Memory B cell (primary cell): ENCODE results near the gene PTPRK.

Experiments
- ATAC-seq: fragments of 150-1000 bp; cut with Tn5 transposase; 2 replicates; pipeline ENCODE4 v1.10.0; 2021; ENCODE audit warnings: low read depth, mild to moderate bottlenecking, moderate library complexity
- DNase-seq, 2 donors: peaks; one replicate each; pipeline ENCODE4 v3.0.0; 2022; ENCODE audit warnings: low spot score in 2 of 2
- H3K27ac Mint-ChIP-seq: one replicate; pipeline ENCODE4 v1.8.0; 2022; ENCODE audit warnings: mild to moderate bottlenecking, moderate library complexity, mixed read lengths
- H3K27me3 Mint-ChIP-seq: one replicate; pipeline ENCODE4 v1.8.0; 2022; ENCODE audit warnings: mixed read lengths
- H3K36me3 Mint-ChIP-seq: one replicate; pipeline ENCODE4 v1.8.0; 2022; ENCODE audit warnings: mild to moderate bottlenecking, mixed read lengths
- H3K4me1 Mint-ChIP-seq: one replicate; pipeline ENCODE4 v1.8.0; 2022; ENCODE audit warnings: mixed read lengths
- H3K4me3 Mint-ChIP-seq: one replicate; pipeline ENCODE4 v1.8.0; 2022; ENCODE audit warnings: mild to moderate bottlenecking, moderate library complexity, mixed read lengths
- H3K9me3 Mint-ChIP-seq: one replicate; pipeline ENCODE4 v1.8.0; 2022; ENCODE audit warnings: mixed read lengths

PTPRK gene

DNA sequence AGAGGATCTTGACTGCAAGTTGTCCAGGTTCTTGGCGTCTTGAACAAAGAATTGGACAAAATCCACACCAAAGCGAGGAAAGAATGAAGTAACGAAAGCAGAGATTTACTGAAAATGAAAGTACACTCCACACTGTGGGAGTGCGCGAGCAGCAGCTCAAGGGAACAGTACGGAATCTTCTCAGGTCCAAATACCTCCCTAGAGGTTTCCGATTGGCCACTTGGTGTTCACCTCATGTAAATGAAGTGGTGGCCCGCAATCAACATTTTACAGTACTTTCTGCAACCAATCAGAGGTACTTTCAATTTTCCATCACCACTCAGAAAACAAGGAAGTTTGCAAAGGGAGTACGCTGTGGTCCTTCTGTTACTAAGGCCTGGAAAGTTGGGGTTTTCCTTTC is 122.4 kb downstream of the PTPRK start:
- H3K4me3 Mint-ChIP-seq, result no peak overlapping the region
- ATAC-seq (no peak), DNase-seq (no peak)
- no peak overlapping the region for H3K27ac Mint-ChIP-seq
- no peaks in the 10 kb centered on the region for H3K9me3 Mint-ChIP-seq
- no peaks in the 10 kb centered on the region for H3K4me1 Mint-ChIP-seq
- no peaks in the 10 kb centered on the region for H3K36me3 Mint-ChIP-seq
- H3K27me3 Mint-ChIP-seq, result no peaks in the 10 kb centered on the region

DNA sequence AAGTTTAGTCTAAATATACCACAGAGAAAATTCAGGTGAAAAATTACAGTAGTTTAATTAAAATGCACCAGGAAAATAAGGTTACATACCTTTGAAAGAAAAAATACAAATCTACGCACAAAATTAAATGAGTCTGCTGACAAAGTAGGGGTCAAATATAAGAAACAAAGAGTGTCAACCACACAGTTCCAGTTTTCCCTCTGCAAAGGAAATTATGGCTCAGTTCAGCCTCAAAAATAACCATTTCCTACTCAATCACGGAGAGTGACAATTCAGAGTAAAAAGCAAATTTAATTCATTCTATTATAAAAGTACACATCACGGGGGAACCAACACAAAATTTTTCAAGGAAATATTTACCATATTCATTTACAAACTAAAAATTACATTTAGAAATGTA is 124.8 kb downstream of the PTPRK start:
- DNase-seq (no peak), ATAC-seq (no peak)
- H3K27me3 Mint-ChIP-seq, result no peaks in the 10 kb centered on the region
- H3K4me3 Mint-ChIP-seq, result no peak overlapping the region
- H3K36me3 Mint-ChIP-seq, result no peaks in the 10 kb centered on the region
- H3K4me1 Mint-ChIP-seq, result no peaks in the 10 kb centered on the region
- H3K9me3 Mint-ChIP-seq, result no peaks in the 10 kb centered on the region
- no peak overlapping the region for H3K27ac Mint-ChIP-seq

DNA sequence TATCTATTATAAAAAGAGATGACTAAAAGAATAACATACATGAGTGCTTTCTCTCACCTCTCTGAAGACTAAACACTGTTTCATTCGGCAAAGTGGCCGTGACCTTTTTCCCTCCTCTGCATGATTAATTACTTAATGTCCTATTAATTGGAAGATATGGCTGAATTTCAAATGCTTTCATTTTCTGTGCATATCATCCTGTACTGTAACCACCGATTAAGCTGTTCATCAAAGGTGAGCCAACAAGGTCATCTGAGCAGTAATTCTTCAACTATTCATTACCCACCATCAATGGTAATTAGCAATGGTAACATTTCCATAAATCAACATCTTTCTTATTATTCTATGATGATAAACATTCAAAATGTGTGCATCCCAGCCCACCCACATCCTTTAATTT is 125.2 kb downstream of the PTPRK start:
- no peak overlapping the region for H3K27ac Mint-ChIP-seq

DNA sequence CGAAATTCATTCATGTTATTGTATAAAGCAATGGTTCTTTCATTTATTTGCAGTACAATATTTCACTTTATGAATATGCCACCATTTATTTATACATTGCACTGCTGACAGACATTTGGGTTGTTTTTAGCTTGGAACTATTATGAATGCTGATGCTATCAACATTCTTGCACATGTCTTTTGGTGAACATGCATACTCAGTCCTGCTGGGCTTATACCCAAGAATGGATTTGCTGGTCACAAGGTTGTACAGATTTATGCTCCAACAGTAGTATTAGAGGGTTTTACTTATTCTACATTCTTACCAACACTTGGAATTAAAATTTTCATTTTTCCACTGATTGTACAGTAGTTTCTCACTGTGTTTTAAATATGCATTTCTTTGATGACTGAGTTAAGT is 126.2 kb downstream of the PTPRK start:
- Mint-ChIP-seq H3K4me1 (no peaks in the 10 kb centered on the region), H3K27ac (no peak overlapping the region), H3K27me3 (no peaks in the 10 kb centered on the region), H3K9me3 (no peaks in the 10 kb centered on the region), H3K36me3 (no peaks in the 10 kb centered on the region), H3K4me3 (no peak overlapping the region)
- DNase-seq (no peak), ATAC-seq (no peak)

More for the DNA sequence above, 125.2 kb downstream of the PTPRK start:
- no peaks in the 10 kb centered on the region for H3K27me3 Mint-ChIP-seq
- H3K4me1 Mint-ChIP-seq, result no peaks in the 10 kb centered on the region
- H3K36me3 Mint-ChIP-seq, result no peaks in the 10 kb centered on the region
- no peak overlapping the region for H3K4me3 Mint-ChIP-seq
- ATAC-seq (no peak), DNase-seq (no peak)
- no peaks in the 10 kb centered on the region for H3K9me3 Mint-ChIP-seq

GRCh38 chr6:128389820-128390534 is 130.4 kb downstream of the PTPRK start:
- no peaks in the 10 kb centered on the region for H3K4me1 Mint-ChIP-seq
- no peaks in the 10 kb centered on the region for H3K27me3 Mint-ChIP-seq
- no peak for ATAC-seq
- H3K27ac Mint-ChIP-seq, result no peak overlapping the region
- no peak overlapping the region for H3K4me3 Mint-ChIP-seq
- no peak for DNase-seq
- H3K36me3 Mint-ChIP-seq, result no peaks in the 10 kb centered on the region
- H3K9me3 Mint-ChIP-seq, result no peaks in the 10 kb centered on the region

DNA sequence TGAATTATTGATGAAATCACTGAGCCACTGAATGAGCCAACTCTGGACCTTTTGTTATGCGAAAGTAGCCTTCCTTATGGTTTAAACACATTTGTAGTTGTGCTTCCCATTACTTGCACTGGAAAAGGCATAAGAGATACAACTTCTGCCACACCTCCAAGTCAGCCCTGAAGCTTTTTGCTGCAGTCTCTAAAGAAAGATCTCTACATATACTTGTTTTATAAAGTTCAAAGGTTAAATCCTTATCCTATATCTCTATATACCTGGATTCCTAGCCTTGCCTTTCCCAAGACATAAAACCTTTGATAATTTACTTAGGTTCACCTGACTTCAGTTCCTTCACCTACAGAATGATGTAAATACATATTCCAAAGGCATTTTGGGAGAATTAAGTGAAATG is 132.0 kb downstream of the PTPRK start:
- H3K27me3 Mint-ChIP-seq, result no peaks in the 10 kb centered on the region
- H3K27ac Mint-ChIP-seq, result no peak overlapping the region
- no peaks in the 10 kb centered on the region for H3K36me3 Mint-ChIP-seq
- DNase-seq, result no peak
- no peak for ATAC-seq
- no peak overlapping the region for H3K4me3 Mint-ChIP-seq
- no peaks in the 10 kb centered on the region for H3K9me3 Mint-ChIP-seq
- H3K4me1 Mint-ChIP-seq, result no peaks in the 10 kb centered on the region

DNA sequence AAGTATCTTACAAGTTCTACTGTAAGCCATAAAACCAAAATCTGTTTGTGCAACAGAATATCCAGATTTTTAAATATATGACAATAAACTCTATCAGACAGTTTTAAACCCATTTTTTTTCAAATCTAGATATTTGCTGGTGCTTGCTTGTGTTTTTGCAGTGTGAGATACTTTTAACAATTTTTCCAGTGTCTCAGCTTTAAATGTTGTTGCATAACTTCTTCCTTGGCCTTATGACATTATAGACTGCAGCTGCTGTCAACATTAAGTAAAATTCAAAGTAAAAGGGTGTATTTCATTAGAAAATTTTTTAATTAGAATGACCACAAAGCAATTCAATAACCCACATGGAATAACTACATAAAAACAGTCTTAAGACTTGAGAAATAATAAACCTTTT is 139.5 kb downstream of the PTPRK start:
- ATAC-seq (no peak), DNase-seq (no peak)
- H3K36me3 Mint-ChIP-seq, result no peaks in the 10 kb centered on the region
- H3K4me1 Mint-ChIP-seq, result no peaks in the 10 kb centered on the region
- H3K9me3 Mint-ChIP-seq, result peaks cover 5% of the 10 kb centered on the region
- no peak overlapping the region for H3K4me3 Mint-ChIP-seq
- H3K27ac Mint-ChIP-seq, result no peak overlapping the region
- H3K27me3 Mint-ChIP-seq, result no peaks in the 10 kb centered on the region

- DNase-seq, result no peak
- no peak overlapping the region for H3K4me3 Mint-ChIP-seq
- no peaks in the 10 kb centered on the region for H3K4me1 Mint-ChIP-seq
- no peaks in the 10 kb centered on the region for H3K27me3 Mint-ChIP-seq
- ATAC-seq, result no peak
- peaks cover 8% of the 10 kb centered on the region for H3K9me3 Mint-ChIP-seq
- no peak overlapping the region for H3K27ac Mint-ChIP-seq
- H3K36me3 Mint-ChIP-seq, result no peaks in the 10 kb centered on the region
These were observed 140.8 kb downstream of the PTPRK start for GRCh38 chr6:128379577-128379976.

DNA sequence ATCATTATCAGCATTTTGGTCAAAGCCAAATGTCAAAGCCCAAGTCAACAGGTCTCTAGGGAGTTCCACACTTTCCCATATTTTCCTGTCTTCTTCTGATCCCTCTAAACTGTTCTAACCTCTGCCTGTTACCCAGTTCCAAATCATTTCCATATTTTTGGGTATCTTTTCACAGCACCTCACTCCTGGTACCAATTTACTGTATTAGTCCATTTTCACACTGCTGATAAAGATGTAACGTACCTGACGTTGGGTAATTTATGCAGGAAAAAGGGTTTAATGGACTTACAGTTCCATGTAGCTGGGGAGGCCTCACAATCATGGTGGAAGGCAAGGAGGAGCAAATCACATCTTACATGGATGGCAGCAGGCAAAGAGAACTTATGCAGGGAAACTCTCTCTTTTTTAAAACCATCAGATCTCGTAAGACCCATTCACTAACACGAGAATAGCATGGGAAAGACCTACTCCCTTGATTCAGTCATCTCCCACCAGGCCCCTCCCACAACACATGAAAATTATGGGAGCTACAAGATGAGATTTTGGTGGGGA is 143.4 kb downstream of the PTPRK start:
- peaks cover 13% of the 10 kb centered on the region for H3K9me3 Mint-ChIP-seq
- no peaks in the 10 kb centered on the region for H3K36me3 Mint-ChIP-seq
- H3K27me3 Mint-ChIP-seq, result no peaks in the 10 kb centered on the region
- no peak overlapping the region for H3K4me3 Mint-ChIP-seq
- DNase-seq (no peak), ATAC-seq (no peak)
- H3K27ac Mint-ChIP-seq, result no peak overlapping the region
- H3K4me1 Mint-ChIP-seq, result no peaks in the 10 kb centered on the region

- Mint-ChIP-seq H3K36me3 (no peaks in the 10 kb centered on the region), H3K4me3 (no peak overlapping the region), H3K4me1 (no peaks in the 10 kb centered on the region), H3K9me3 (peaks cover 10% of the 10 kb centered on the region), H3K27ac (no peak overlapping the region), H3K27me3 (no peaks in the 10 kb centered on the region)
- ATAC-seq, result no peak
- DNase-seq, result no peak
These were observed 149.3 kb downstream of the PTPRK start for GRCh38 chr6:128371136-128371535.

- Mint-ChIP-seq H3K4me3 (no peak overlapping the region), H3K27ac (no peak overlapping the region), H3K36me3 (no peaks in the 10 kb centered on the region), H3K27me3 (no peaks in the 10 kb centered on the region), H3K4me1 (no peaks in the 10 kb centered on the region), H3K9me3 (peaks cover 10% of the 10 kb centered on the region)
- ATAC-seq (no peak), DNase-seq (no peak)
These were observed 150.3 kb downstream of the PTPRK start for GRCh38 chr6:128370072-128370471.

DNA sequence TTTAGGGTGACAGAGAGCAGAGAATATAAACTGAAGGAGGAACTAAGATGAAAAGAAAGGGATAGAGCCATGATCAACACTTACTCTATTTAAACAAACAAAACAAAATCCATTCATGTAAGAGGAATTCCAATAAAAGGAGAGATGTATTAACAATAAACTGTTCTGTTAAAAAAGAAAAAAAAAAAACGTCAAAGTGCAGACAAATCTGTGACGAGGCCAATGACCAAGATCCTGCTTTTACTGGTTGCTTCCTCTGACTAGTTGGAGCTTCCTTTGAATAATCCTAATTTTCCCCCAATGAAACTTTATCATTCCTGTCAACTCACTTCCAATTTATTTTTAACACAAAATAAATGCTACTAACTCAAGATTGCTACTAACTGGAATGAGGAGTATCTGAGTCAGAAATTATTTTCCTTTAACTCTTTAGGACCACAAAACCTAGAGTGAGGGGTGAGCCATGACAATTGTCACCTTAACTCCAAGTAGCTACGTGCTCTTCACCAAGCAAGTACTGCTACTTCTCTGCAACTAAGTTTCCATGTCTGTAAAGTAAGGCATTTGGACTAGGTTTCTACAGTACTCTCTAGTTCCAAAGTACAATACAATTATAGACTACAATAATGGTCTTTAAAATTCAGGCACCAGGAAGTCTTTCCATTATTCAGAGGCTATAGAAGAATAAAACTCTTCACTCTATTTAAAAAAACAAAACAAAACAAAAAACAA is 152.0 kb downstream of the PTPRK start:
- no peak overlapping the region for H3K27ac Mint-ChIP-seq
- no peaks in the 10 kb centered on the region for H3K4me1 Mint-ChIP-seq
- H3K9me3 Mint-ChIP-seq, result peaks cover 2% of the 10 kb centered on the region
- no peak overlapping the region for H3K4me3 Mint-ChIP-seq
- H3K36me3 Mint-ChIP-seq, result no peaks in the 10 kb centered on the region
- H3K27me3 Mint-ChIP-seq, result no peaks in the 10 kb centered on the region
- DNase-seq (no peak), ATAC-seq (no peak)

- Mint-ChIP-seq H3K4me1 (no peaks in the 10 kb centered on the region), H3K36me3 (no peaks in the 10 kb centered on the region), H3K9me3 (peaks cover 2% of the 10 kb centered on the region), H3K27me3 (no peaks in the 10 kb centered on the region), H3K27ac (no peak overlapping the region), H3K4me3 (no peak overlapping the region)
- DNase-seq, result no peak
- no peak for ATAC-seq
These were observed 153.0 kb downstream of the PTPRK start for GRCh38 chr6:128367437-128367836.

DNA sequence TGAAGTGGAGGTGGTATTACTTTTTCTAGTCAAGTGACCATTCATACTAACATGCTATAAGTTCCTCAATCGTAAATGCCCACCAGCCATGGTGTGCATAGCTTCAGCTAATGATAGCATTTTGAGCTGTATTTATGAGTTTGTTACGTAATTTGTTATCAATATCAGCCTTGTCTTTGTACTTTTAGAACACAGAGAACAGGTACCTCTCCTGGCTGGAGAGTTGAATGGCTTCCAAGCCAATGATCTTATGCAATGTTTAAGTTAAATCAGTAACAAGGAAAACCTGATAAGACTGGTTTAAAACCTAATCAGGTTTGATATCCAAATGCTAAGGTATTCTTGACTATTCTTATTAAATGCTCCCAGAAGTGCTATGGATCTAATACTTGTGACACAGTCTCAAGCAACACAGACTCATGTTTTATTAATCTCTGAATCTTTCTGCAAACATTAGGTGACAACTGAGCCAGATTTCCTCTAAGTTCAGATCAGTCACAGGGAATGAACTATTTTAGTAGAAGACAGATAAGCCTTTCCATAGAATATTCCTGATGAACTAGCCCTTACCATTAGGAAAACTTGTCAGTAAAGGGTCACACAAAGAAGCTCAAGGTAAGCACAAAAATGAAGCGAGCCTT is 154.8 kb downstream of the PTPRK start:
- H3K36me3 Mint-ChIP-seq, result no peaks in the 10 kb centered on the region
- no peaks in the 10 kb centered on the region for H3K4me1 Mint-ChIP-seq
- H3K9me3 Mint-ChIP-seq, result no peaks in the 10 kb centered on the region
- no peak overlapping the region for H3K27ac Mint-ChIP-seq
- ATAC-seq (no peak), DNase-seq (no peak)
- H3K27me3 Mint-ChIP-seq, result no peaks in the 10 kb centered on the region
- no peak overlapping the region for H3K4me3 Mint-ChIP-seq
